Measurements from ENCODE around the gene ACADVL.

The ACADVL gene

DNA sequence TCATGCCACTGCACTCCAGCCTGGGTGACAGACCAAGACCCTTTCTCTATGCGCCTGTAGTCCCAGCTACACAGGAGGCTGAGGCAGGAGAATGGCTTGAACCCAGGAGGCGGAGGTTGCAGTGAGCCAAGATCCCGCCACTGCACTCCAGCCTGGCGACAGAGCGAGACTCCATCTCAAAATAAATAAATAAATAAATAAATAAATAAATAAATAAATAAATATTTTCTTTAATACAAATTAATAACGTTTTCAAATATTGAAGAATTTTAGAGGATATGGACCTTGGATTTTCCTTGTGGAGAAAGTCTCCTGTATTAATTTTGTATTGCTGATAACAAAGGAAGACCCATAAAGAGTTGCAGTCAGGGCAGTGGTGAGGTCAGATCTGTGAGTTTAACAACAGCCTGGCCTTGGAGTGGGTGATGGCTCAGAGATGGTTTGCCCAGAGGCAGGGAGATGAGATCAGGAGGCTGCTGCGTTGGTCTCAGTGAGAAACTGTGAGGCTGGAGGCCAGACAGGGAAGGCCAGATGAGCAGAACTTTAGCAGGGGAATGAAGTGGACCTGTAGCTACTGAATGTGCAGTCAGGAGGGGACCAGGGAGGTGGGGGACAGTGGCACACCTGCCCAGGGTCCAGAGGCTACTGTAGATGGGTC, 36.2 kb upstream of the ACADVL start:
- no peak overlapping the region for H3K27ac ChIP-seq
- CTCF ChIA-PET, result no interaction called here
- TF ChIP-seq, protein P1, sequence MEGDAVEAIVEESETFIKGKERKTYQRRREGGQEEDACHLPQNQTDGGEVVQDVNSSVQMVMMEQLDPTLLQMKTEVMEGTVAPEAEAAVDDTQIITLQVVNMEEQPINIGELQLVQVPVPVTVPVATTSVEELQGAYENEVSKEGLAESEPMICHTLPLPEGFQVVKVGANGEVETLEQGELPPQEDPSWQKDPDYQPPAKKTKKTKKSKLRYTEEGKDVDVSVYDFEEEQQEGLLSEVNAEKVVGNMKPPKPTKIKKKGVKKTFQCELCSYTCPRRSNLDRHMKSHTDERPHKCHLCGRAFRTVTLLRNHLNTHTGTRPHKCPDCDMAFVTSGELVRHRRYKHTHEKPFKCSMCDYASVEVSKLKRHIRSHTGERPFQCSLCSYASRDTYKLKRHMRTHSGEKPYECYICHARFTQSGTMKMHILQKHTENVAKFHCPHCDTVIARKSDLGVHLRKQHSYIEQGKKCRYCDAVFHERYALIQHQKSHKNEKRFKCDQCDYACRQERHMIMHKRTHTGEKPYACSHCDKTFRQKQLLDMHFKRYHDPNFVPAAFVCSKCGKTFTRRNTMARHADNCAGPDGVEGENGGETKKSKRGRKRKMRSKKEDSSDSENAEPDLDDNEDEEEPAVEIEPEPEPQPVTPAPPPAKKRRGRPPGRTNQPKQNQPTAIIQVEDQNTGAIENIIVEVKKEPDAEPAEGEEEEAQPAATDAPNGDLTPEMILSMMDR (conservative IDR thresholded peaks at IDR 0.05; ENCODE audit: low read depth), result no peak
- POLR2A ChIA-PET (ENCODE audit: low non-redundant PET), result no interaction called here
- DNase-seq (ENCODE audit: low spot score), result no peak

DNA sequence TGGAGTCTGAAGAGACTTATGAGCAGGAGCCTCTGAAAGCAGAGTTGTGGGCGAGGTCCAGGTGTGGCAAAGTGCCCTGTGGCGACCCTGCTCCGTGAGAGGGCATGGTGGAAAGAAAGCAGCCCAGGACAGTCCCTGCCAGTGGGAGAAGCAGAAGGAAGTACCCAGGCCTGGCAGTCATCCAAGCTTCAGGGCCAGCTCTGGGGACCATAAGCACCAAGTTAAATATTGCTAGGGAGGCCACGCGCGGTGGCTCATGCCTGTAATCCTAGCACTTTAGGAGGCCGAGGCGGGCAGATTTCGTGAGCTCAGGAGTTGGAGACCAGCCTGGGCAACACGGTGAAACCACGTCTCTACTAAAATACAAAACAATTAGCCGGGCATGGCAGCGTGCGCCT, 35.6 kb upstream of the ACADVL start:
- CTCF ChIA-PET, result no interaction called here
- no peak overlapping the region for H3K27ac ChIP-seq
- DNase-seq (ENCODE audit: low spot score), result no peak
- TF ChIP-seq, protein P1 (conservative IDR thresholded peaks at IDR 0.05; ENCODE audit: low read depth), result no peak
- POLR2A ChIA-PET (ENCODE audit: low non-redundant PET), result no interaction called here

DNA sequence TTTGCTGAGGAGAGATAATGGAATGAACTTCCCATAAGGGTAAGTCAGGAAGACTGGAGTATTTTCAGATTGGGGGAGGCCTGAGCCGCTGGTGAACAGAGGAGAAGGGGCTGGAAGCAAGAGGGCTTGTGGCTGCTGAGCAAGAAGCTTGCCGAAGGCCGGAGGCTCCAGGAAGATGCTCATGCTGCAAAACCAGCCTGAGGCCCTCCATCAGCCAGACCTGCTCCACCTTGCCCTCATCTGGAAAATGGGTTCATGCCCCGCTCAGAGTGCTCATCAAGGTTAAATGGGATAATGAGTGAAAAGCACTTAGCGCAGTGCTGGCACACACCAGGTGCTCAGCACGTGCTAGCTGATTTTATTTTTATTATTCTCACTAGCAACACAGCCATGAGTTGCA, 35.1 kb upstream of the ACADVL start:
- H3K27ac ChIP-seq, result peak overlapping the region; percentile 8; the same call in 1 of the 2 replicates
- TF ChIP-seq, protein P1 (conservative IDR thresholded peaks at IDR 0.05; ENCODE audit: low read depth), result no peak
- CTCF ChIA-PET, result no interaction called here
- POLR2A ChIA-PET (ENCODE audit: low non-redundant PET), result no interaction called here
- DNase-seq (ENCODE audit: low spot score), result no peak

DNA sequence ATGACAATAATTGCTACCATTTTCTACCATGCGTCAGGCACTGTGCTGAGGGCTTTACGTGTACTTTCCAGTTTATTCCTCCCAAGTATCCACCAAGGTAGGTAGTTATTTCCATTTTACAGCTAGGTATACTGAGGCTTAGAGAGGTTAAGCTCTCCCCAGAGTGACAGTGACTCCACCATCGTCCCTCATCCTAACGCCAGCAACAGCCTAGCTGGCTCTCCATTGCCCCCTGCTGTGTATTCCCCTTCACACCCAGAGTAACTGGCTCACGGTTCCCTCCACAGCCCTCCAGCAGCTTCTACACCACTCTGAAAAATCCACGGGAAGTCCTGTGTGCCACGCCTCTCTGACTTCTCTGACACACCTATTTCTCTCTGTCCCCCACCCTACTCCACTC, 33.5 kb upstream of the ACADVL start:
- DNase-seq (ENCODE audit: low spot score), result no peak
- H3K27ac ChIP-seq, result no peak overlapping the region
- POLR2A ChIA-PET (ENCODE audit: low non-redundant PET), result no interaction called here
- CTCF ChIA-PET, result interaction anchor here (0.6 to 0.9 kb wide), 2 partner anchors 9 kb away, joined by 3 read pairs; no protein-coding TSS in a partner anchor
- TF ChIP-seq, protein P1 (conservative IDR thresholded peaks at IDR 0.05; ENCODE audit: low read depth), result no peak

DNA sequence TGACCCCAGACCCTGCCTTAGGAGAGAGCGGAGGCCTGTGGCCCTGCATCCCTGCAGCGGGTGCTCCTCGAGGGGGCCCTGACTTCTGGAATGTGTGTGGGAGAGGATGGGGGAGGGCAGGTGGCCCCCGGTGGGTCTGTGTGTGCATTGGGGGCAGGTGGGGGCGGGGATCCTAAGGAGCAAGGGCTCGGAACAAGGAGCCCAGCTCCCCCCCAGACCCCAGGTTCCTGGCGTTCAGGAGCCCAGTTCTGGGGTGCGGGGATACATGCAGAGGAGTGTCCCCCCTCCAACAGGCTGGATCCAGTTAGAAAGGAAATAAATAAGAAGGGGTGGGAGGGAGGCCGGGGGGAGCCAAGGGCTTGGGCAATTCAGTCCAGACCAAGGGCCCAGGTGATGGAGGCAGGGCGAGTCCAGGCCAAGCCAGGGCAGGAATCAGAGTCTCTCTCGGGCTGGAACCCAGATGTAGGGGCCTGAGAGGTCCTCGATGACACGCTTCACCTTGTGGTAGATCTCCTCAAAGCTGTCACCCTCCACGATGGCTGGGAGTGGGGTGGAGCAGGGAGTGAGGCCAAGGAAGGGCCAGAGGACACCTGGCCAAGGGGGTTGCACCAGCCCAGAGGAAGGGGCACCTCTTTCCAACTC, 29.3 kb upstream of the ACADVL start:
- ChIA-PET CTCF (no interaction called here), POLR2A (ENCODE audit: low non-redundant PET) (no interaction called here)
- H3K27ac ChIP-seq, result no peak overlapping the region
- no peak for DNase-seq (ENCODE audit: low spot score)
- TF ChIP-seq, protein P1 (conservative IDR thresholded peaks at IDR 0.05; ENCODE audit: low read depth), result no peak

DNA sequence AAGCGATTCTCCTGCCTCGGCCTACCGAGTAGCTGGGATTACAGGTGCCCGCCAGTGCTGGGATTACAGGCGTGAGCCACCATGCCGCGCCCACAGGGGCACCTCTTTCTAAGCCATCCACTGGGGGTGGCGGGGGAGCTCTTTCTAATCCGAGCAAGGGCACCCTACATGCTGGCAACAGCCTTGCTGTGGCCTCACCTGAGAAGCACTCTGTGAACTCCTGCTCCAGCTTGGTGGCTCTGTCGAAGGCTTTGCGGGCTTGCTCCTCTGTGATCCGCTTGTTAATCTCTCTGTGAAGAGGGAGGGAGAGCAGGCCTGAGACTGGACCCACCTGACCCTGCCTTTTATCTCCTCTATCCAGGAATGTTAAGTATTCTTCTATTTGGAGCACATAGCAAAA, 28.7 kb upstream of the ACADVL start:
- TF ChIP-seq, protein P1 (conservative IDR thresholded peaks at IDR 0.05; ENCODE audit: low read depth), result no peak
- DNase-seq (ENCODE audit: low spot score), result no peak
- H3K27ac ChIP-seq, result no peak overlapping the region
- ChIA-PET CTCF (interaction anchor here (0.8 kb wide), 1 partner anchor 48 kb away, joined by 3 read pairs; no protein-coding TSS in a partner anchor), POLR2A (ENCODE audit: low non-redundant PET) (no interaction called here)
